ENCODE measurements around the gene PGAM1.

The PGAM1 gene

GRCh38 chr10:97456686-97457065, 30.7 kb downstream of the PGAM1 start:
- Histone ChIP-seq H3K4me2 (ENCODE audit: low read length) (no peak overlapping the region), H3F3A (ENCODE audit: insufficient read depth, low read length) (no peaks in the 10 kb centered on the region), H3K79me2 (ENCODE audit: insufficient read depth, low read length) (no peaks in the 10 kb centered on the region), H2AFZ (ENCODE audit: low read length) (no peak overlapping the region), H3K4me3 (ENCODE audit: low read depth, low read length, poor library complexity, severe bottlenecking) (no peak overlapping the region), H3K9ac (ENCODE audit: low read length) (no peak overlapping the region), H3K9me2 (ENCODE audit: low read depth, low read length) (no peaks in the 10 kb centered on the region), H3K9me3 (ENCODE audit: low read length) (no peaks in the 10 kb centered on the region), H3K4me1 (ENCODE audit: insufficient read depth, low read length, severe bottlenecking) (no peaks in the 10 kb centered on the region), H3K36me3 (ENCODE audit: insufficient read depth, low read length) (peaks cover 74% of the 10 kb centered on the region), H3K27ac (ENCODE audit: low read depth, low read length, poor library complexity, severe bottlenecking) (no peak overlapping the region), H4K20me1 (ENCODE audit: insufficient read depth, low read length) (no peaks in the 10 kb centered on the region), H3K27me3 (ENCODE audit: insufficient read depth, low read length) (no peaks in the 10 kb centered on the region)
- no peak for TF ChIP-seq CTCF (IDR thresholded peaks at IDR 0.05; ENCODE audit: low read length)
- TF ChIP-seq EZH2 (IDR thresholded peaks at IDR 0.05; ENCODE audit: borderline replicate concordance, low read length), result no peak

- Histone ChIP-seq H3K9me2 (ENCODE audit: low read depth, low read length) (no peaks in the 10 kb centered on the region), H3K36me3 (ENCODE audit: insufficient read depth, low read length) (peaks cover 89% of the 10 kb centered on the region), H3K79me2 (ENCODE audit: insufficient read depth, low read length) (no peaks in the 10 kb centered on the region), H3K27ac (ENCODE audit: low read depth, low read length, poor library complexity, severe bottlenecking) (no peak overlapping the region), H2AFZ (ENCODE audit: low read length) (no peak overlapping the region), H4K20me1 (ENCODE audit: insufficient read depth, low read length) (no peaks in the 10 kb centered on the region), H3K27me3 (ENCODE audit: insufficient read depth, low read length) (no peaks in the 10 kb centered on the region), H3F3A (ENCODE audit: insufficient read depth, low read length) (no peaks in the 10 kb centered on the region), H3K9me3 (ENCODE audit: low read length) (no peaks in the 10 kb centered on the region), H3K4me3 (ENCODE audit: low read depth, low read length, poor library complexity, severe bottlenecking) (no peak overlapping the region), H3K9ac (ENCODE audit: low read length) (no peak overlapping the region), H3K4me2 (ENCODE audit: low read length) (no peak overlapping the region), H3K4me1 (ENCODE audit: insufficient read depth, low read length, severe bottlenecking) (no peaks in the 10 kb centered on the region)
- TF ChIP-seq EZH2 (IDR thresholded peaks at IDR 0.05; ENCODE audit: borderline replicate concordance, low read length) (no peak), CTCF (IDR thresholded peaks at IDR 0.05; ENCODE audit: low read length) (no peak)
Measured at GRCh38 chr10:97459111-97459510, 33.1 kb downstream of the PGAM1 start.

GRCh38 chr10:97459933-97460332, 33.9 kb downstream of the PGAM1 start:
- no peak overlapping the region for H3K27ac ChIP-seq (ENCODE audit: low read depth, low read length, poor library complexity, severe bottlenecking)
- no peak overlapping the region for H3K9ac ChIP-seq (ENCODE audit: low read length)
- H3K27me3 ChIP-seq (ENCODE audit: insufficient read depth, low read length), result no peaks in the 10 kb centered on the region
- no peak overlapping the region for H2AFZ ChIP-seq (ENCODE audit: low read length)
- no peak overlapping the region for H3K4me2 ChIP-seq (ENCODE audit: low read length)
- peaks cover 81% of the 10 kb centered on the region for H3K36me3 ChIP-seq (ENCODE audit: insufficient read depth, low read length)
- H3K9me3 ChIP-seq (ENCODE audit: low read length), result no peaks in the 10 kb centered on the region
- no peak overlapping the region for H3K4me3 ChIP-seq (ENCODE audit: low read depth, low read length, poor library complexity, severe bottlenecking)
- H3K79me2 ChIP-seq (ENCODE audit: insufficient read depth, low read length), result no peaks in the 10 kb centered on the region
- no peaks in the 10 kb centered on the region for H3K9me2 ChIP-seq (ENCODE audit: low read depth, low read length)
- TF ChIP-seq EZH2 (IDR thresholded peaks at IDR 0.05; ENCODE audit: borderline replicate concordance, low read length), result no peak
- no peak for TF ChIP-seq CTCF (IDR thresholded peaks at IDR 0.05; ENCODE audit: low read length)
- H4K20me1 ChIP-seq (ENCODE audit: insufficient read depth, low read length), result no peaks in the 10 kb centered on the region
- no peaks in the 10 kb centered on the region for H3F3A ChIP-seq (ENCODE audit: insufficient read depth, low read length)
- H3K4me1 ChIP-seq (ENCODE audit: insufficient read depth, low read length, severe bottlenecking), result no peaks in the 10 kb centered on the region

All from OCI-LY1 (cell line).